DMS79 (cell line): ENCODE data around the gene PKNOX2.
A peak's percentile ranks its signal among the peaks of the same experiment; 100 is the strongest.

Experiments used
- DNase-seq: peaks from one replicate; lab custom pipeline; 2025; lab: John Stamatoyannopoulos, UW

Gene PKNOX2

DNA sequence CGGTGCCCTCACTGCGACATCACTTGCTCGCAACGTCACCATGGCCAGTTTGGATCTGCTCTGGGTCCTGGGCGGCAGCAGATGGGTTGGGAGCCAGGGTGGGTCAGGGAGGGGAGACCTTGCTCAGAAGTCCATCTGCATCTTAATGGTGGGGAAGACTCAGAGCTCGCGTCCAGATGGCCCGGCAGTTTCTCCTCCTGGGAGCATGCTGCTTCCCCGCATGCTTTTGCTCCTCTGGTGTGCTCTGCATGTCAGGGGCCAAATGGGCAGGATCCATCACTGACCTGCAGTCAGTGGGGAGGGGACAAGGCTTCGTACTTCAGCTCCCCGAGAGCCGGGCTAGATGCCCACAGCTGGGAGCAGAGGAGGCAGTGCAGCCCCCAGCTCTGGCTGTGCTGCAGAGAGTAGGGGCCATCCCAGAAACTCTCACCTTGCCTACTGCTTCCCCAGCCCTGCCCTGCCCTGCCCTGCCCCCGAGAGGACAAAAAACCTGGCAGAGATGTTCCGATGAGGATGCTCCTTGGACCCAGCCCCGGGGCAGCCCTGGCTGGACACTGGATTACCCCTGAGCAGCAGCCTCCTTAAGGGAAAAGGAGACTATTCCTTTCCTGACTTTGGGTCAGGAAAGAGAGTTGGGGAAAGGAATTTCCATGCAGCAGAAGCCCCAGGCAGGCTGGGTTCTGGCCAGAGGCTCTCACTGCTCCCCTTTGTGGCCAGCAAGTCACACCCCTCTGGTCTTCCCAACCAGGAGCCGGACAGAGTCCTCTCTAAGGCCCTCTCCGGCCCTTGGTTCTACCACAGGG, 149.9 kb downstream of the PKNOX2 start:
- DNase-seq, result no peak

- peak; percentile 88 for DNase-seq
Observed at GRCh38 chr11:125315079-125315740, 150.7 kb downstream of the PKNOX2 start.

DNA sequence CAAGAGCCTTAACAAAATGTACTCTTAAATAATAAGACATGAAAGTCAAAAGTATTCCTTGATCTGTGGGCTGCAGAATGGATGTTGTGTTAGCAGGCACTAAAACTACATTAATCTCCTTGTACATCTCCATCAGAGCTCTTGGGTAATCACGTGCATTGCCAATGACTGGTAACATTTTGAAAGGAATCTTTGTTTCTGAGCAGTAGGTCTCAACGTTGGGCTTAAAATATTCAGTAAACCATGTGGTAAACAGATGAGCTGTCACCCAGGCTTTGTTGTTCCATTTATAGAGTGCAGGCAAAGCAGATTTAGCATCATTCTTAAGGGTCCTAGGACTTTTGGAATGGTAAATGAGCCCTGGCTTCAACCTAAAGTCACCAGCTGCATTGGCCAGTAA, 152.9 kb downstream of the PKNOX2 start:
- no peak for DNase-seq

GRCh38 chr11:125319649-125320048, 155.1 kb downstream of the PKNOX2 start:
- DNase-seq, result no peak

- no peak for DNase-seq
Observed at GRCh38 chr11:125320347-125321076, 156.0 kb downstream of the PKNOX2 start.

DNA sequence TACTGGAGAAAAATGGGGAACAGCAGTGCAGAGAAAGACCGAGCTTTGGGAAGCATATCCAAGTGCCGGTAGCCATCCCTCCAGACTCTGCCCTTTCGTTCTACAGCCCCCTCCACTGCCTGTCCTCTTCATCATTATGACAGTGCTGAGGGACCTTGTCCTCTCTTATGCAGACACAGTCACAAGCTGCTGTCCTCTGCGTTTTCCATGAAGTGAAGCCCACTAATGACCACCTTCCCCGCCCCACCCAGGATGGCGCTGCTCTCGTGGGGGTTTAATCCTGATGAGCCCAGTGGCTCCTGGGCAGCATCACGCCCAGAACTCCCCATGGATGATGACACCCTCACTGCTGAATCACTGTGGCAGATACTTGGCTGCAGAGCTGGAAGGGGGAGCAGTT, 157.7 kb downstream of the PKNOX2 start:
- DNase-seq, result no peak

DNA sequence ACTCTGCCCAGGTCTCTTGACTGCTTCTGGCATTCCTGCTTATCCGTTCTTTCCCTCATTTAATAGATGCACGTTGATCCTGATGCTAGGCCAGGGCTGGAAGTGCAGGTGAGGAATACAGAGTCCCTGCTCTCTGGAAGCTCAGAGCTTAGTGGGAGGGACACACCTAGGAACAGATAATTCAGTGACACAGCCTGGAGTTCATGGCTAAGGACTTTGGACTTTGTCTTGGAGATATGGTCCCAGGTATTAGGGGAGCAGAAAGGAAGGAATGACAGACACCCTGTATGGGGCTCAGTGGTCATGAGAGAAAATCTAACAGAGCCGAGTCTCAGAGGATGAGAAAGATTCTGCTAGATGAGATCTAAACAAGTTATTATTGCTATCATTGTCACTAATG, 160.6 kb downstream of the PKNOX2 start:
- DNase-seq, result no peak

GRCh38 chr11:125326126-125326525, 161.6 kb downstream of the PKNOX2 start:
- no peak for DNase-seq

GRCh38 chr11:125327518-125328224, 163.1 kb downstream of the PKNOX2 start:
- no peak for DNase-seq

DNA sequence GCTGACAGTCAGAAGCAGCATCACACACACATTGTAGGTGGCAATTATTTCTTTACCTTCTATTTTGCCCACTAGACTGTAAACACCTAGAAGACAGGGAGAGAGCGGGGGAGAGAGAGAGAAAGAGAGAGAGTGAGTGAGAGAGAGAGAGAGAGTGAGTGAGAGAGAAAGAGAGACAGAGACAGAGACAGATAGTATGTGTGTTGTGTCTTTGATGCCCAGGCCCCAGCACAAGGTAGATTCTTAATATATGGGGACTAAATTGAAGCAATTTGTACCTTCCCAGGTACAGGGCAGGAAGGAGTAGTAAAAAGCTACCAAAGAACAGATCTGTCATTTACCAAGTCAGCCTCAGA, 163.7 kb downstream of the PKNOX2 start:
- DNase-seq, result no peak

DNA sequence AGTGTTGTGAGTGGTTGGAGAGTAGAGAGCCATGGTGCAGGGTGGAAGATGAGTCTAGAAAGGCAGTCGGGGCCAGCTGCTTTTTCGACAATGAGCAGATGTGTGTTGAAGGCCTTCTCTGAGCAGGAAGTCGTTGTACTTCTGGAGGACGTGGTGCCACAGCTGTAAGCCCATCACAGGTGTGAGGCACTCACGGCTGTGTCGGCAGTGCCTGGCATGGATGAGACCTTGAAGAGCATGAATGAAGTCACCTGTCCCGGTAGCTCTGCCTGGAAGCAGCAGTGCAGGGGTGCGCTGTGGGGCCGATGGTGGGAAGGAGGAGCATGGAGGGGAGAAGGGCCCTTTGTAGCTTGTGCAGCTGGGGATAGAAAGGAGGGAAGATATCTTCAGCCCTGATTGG, 165.2 kb downstream of the PKNOX2 start:
- DNase-seq, result no peak

GRCh38 chr11:125330462-125331325, 166.1 kb downstream of the PKNOX2 start:
- DNase-seq, result no peak

DNA sequence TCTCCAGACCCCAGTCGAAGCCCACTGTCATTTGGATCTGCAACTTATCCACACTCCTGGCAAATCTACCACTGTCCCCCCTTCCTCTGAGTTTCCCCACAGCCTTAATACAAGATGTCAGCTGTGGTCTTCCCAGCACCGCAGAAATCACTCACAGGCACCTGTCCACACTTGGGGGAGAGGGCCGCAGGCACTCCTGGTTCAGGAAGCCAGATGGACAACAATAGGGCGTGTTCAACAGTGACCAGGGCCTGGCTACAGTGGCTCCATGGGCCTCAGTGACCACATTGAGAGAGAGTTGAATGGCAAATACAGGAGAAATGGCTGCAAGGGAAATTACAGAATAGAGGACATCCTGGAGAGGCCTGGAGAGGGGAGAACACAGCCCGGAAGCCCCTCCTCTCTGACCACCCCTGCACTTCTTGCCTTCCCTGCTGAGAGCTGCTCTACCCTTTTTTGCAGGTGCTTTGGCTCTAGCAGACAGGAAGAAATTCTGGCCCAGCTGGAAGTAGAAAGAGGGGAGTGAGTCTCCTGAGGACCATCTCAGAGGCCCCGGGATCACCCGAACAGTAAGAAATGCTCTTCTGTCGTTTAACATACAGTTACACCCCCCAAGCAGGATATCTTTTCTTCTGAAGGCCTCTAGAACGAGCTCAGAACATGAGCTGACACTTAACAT, 166.9 kb downstream of the PKNOX2 start:
- DNase-seq, result no peak

- no peak for DNase-seq
Observed at GRCh38 chr11:125332821-125333220, 168.3 kb downstream of the PKNOX2 start.

- no peak for DNase-seq
Observed at GRCh38 chr11:125333354-125334073, 169.0 kb downstream of the PKNOX2 start.

GRCh38 chr11:125335106-125335505, 170.6 kb downstream of the PKNOX2 start:
- DNase-seq, result no peak

DNA sequence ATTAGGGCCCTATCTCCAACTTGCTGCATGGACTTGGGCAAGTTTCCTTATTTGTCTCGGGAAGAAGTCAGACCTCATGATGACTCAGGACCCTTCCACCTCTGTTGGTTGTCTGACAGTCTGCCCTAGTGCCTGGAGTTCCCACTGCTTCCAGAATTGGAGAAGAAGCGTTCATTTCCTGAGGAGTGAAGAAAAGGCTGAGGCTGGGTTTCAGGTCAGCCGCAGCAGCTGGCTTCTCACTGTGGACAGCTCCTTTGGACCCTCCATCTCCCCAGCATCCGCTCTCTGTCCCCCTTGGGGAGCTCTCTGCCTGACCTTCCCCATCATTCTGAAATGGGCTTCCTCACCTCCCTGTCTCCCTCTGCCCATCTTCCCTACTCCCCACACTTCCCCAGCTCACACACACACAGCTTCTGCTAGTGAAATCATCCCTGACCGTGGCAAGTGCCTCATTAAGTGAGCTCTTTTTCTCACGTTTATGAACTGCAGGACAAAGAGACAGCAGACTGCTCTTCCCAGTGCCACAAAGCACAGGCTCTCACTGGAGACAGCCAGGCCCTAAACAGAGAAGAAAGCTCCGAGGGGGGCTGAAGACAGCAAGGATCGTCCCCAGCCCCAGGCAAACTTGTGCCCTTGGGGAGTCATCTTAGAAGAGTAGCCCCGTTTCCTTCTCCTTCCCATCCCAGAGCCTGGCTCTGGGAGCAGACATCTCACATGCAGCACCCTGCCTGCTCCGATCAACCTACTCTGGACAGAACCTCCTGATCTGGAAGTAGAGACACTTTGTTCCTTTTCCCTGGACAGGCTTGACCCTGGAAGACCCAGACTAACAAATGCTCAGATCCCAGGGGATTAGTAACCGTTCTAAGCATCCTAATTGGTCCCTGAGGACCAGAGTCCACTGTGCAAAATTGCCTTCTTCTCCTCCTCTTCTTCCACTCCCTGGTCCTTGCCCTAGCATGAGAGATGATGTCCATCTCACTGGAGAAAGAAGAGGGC, 173.6 kb downstream of the PKNOX2 start:
- DNase-seq, result no peak

- no peak for DNase-seq
Observed at GRCh38 chr11:125338886-125339811, 174.6 kb downstream of the PKNOX2 start.
